GM18868 (cell line): ENCODE data around the gene METRNL.

ENCODE experiments used
- ATAC-seq: cut with Tn5 transposase; IDR thresholded peaks from one replicate; pipeline ENCODE4 v1.9.1; 2021; ENCODE audit warnings: mild to moderate bottlenecking, moderate library complexity; ENCODE audit not compliant: unreplicated experiment

Gene METRNL

DNA sequence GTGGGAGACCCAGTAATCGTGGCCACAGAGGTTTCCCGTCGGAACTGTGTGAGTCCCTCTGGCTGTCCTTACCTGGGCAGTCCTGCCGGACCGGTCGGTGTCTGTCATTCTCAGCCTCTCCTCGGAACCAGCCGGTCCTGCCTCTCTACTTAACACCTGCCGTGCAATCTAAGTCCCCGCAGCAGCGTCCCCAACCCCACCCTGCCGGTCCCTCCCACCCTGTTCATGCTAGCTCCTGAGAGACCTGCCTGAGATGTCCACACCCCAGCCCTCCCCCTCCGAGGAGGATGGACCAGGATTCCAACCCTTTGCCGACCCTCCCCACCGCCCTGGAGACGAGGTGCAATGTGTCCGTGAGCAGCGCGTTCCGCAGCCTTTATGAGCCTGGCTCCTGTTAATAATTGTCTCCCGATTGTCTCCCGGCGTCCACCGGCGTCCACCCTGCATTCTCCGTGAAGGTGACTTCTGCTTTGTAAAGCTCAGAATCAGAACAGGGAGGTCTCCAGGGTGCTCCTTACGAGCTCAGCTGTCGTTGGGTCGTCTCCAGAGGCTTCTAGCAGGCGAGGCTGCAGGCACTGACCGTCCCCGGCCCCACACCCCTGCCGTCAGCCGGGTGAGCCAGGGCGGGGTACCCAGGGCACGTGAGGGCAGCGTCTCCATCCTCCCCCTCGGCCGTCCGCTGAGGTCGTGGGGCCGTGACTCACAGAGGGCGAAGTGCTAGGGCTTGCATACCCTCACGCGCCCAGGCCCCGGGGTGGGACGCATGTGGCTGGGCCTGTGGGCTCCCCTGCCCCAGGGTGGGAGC, 10.1 kb downstream of the METRNL start:
- no peak for ATAC-seq

DNA sequence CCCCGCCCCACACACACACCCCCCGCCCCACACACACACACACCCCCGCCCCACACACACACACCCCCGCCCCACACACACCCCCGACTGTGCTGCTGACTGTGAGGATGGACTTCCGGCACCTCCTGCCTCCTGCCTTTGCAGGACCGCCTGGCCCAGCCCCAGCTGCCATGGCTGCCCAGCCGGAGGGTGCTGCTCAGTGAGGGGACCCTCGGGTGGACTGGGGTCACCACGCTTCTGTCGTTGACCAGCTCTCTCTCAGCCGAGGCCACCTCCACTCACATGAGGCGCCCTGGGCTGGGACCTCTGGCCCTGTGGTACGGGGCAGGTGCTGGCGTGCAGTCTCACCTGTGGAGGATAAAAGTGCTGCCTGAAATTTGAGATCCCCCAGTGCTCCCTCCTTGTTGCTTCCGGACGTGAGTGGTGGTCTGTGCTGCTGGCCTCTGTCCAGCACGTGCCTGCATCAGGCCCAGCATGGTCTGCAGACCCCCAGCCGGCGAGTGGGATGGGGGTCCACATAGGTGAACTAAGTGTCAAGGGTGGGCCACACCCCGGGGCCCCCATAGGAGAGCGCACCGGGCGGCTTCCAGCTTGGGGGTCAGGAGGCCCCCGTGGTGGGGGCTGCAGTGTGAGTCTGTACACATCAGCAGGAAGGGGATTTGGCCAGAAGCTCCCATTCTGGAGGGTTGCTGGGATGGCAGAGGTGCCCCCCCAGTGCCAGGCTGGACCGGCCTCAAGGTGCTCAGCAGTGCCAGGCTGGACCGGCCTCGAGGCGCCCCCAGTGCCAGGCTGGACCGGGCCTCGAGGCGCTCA, 11.2 kb downstream of the METRNL start:
- no peak for ATAC-seq

DNA sequence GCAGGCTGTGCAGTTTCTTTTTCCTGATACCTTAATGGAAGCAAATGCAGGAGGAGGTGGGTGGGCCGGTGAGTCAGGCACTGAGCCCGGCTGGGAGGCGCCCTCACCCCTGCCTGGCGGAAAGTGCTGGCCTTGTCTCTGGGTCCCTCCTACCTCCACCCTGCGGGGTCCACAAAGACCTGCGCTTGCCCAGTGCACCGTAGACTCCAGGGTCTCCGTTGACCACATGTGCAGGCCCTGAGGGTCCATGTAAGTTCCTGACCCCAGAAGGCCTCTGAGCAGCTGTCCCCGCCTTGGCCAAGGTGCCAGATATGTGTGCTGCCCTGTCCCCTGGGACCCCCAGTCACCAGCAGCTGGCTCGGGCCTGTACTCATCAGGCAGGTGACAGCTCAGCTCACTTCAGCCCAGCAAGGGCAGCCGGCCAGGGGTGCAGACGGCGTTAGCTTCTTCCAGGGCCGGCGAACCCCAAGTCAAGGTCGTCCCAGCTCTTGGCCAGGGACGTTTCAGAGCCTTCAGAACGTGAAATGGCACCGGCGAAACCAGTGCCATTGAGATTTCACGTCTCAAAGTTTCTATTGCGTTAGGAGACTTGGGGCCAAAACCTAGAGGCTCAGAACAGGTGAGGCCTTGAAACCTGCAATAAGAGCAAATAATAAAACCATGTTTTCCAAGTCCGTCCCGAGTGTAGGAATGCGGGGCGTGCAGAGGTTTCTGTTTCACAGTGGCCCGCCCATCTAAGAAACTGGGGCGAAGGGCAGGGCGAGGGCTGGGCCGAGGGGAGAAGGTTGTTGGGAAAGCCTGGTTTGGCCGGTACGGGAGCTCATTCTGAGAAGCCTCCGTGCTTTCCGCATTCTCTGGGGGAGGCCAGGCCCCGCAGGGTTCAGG, 12.1 kb downstream of the METRNL start:
- ATAC-seq = no peak

DNA sequence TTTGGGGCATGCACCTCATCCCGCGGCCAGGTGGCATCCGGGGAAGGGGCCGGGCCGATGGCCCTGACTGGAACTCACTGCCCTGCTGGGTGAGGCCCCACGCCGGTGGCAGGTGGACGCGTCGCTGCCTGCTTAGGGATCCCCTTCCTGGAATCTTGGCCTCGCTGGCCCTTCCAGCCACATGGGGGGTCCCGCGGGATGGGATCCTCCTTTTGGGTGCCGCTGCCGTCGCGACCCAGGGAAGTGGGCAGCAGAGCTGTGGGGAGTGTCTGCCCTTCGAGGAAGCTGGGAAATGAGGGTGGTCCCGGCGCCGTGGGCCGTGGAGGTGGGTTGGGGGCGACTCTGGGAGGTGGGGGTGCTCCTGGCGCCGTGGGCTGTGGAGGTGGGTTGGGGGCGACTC, 12.8 kb downstream of the METRNL start:
- no peak for ATAC-seq

DNA sequence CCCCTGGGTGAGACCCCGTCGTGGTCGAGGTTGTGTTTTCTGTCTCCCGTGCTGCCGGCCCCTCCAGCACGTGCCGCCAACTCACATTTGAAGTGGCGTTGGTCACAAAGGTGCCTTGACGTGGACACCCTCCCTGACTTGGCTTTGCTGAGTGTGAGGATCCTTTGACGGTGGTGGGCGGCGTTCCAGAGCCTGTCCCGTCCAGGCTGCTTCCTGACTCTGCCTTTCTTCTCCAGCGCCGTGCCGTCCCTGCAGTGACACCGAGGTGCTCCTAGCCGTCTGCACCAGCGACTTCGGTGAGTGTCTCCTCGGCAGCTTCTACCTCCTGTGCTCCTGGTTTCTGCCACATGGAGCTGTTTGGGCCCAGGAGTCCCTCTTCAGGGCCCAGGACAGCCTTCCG, 13.5 kb downstream of the METRNL start:
- ATAC-seq = no peak

DNA sequence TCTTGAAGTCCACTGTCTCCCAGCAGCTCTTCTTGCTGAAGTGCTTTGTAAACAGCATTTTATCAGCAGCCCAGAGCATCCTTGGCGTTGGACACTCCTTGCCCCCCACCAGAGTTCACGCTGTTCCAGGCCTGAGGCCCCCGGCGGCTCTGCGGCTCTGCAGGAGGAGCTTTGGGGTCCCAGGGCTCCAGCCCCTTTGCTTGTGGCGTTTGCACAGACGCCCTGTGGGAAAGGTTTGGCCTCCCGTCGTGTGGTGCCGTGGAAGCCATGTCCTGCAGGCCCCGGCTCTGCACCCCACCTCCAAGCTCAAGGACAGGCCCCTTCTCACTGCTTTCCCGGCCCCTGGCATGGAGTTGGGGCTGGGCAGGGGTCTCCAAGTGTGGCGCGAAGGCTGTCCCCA, 14.1 kb downstream of the METRNL start:
- no peak for ATAC-seq

DNA sequence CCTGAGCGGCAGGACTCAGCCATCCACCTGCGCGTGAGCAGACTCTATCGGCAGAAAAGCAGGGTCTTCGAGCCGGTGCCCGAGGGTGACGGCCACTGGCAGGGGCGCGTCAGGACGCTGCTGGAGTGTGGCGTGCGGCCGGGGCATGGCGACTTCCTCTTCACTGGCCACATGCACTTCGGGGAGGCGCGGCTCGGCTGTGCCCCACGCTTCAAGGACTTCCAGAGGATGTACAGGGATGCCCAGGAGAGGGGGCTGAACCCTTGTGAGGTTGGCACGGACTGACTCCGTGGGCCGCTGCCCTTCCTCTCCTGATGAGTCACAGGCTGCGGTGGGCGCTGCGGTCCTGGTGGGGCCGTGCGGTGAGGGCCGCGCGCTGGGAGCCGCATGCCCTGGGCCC, 14.9 kb downstream of the METRNL start:
- no peak for ATAC-seq

DNA sequence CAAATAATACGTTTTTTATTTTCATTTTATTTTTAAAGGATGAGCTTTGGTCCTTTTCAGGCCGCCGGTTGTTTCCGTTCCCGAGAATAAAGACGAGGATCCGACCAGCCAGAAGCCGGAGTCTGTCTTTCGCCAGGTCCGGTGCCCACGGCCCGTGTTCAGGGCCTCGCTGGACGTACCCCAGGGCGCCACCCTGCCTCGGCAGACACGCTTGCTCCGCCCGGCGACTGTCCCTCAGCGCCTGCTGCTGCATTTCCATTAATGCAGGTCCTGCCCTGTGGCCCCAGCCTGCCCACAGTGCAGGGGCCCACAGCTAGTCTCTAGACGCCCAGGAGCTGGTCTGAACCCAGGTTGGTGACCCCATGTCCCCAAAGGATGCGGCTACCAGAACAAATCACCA, 15.6 kb downstream of the METRNL start:
- ATAC-seq = no peak

DNA sequence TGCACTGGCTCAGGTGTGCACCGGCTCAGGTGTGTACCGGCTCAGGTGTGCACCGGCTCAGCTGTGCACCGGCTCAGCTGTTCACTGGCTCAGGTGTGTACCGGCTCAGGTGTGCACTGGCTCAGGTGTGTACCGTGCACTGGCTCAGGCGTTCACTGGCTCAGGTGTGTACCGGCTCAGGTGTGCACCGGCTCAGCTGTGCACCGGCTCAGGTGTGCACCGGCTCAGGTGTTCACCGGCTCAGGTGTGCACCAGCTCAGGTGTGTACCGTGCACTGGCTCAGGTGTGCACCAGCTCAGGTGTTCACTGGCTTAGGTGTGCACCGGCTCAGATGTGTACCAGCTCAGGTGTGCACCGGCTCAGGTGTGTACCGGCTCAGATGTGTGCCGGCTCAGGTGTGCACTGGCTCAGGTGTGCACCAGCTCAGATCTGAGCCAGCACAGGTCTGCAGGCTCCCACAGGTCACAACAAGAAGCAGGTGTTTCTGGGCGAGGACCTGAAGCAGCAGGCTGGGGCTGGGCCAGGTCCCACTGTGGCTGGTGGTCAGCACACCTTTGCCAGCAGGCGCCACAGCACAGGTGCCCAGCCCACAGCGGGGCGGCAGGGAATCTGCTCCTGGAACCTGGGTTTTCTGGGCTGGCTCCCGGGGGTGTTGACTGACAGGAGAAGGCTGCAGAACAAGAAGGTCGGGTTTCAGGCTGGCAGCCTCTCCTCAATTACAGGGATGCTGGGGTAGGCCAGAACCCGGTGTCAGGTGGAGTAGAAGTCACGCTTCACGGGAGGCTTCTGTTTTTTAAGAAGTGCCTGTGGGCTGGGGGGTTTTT, 17.2 kb downstream of the METRNL start:
- no peak for ATAC-seq

DNA sequence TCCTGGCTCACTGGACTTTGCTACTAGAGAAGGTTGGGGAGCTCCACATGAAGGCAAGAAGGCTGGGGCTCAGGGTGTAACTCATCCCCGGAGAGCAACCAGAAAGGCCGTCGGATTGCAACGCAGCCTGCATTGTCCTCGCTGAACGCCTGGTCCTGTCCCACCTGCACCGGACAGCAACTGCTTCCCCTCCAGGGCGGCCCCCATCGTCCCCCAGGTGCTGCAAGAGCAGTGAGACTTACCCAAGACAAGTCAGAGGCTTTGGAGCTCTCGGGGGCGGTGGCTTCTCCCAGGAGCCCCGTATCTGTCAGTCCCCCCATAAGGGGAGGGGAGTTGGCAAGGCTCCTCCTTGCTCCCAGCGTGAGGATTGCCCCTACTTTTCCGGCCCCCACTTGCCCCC, 18.4 kb downstream of the METRNL start:
- no peak for ATAC-seq

DNA sequence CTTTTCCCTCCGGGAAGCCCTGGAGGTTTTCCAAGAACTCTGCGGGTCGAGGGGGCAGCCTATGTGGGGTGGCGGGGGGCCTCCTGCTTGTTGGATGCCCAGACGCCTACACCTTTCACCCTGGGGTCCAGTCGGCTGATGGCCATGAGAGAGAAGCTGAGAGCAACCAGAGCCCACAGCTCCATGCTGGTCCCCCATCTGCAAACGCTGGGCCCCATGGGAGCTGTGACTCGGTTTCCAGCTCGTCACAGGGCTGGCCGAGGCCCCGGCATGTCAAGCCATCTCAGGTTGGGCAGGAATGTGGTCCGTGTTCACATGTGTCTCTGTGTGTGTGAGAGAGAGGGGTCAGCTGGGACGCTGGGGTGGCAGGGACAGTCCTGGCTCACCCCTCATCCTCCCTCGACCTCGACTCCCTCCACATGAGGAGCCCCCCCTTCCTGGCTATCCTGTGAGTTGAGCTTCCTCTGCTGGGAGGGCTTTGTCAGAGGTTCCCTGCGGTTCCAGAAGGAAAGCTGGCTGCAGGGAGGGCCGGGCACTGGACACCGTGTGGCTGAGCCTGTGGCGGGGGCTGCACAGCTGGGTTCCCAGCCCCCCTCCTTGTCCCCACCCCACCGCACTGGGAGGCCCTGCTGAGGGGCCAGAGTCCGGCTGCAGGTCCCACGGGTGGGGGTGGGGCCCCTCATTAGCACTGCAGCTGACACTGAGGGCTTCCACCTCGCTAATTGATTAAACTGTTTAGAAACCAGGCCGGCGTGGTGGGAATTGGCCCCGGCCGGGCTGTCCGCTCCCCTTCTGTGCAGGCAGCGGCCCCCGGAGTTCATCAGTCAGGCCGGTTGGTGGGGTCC, 19.1 kb downstream of the METRNL start:
- ATAC-seq = no peak

DNA sequence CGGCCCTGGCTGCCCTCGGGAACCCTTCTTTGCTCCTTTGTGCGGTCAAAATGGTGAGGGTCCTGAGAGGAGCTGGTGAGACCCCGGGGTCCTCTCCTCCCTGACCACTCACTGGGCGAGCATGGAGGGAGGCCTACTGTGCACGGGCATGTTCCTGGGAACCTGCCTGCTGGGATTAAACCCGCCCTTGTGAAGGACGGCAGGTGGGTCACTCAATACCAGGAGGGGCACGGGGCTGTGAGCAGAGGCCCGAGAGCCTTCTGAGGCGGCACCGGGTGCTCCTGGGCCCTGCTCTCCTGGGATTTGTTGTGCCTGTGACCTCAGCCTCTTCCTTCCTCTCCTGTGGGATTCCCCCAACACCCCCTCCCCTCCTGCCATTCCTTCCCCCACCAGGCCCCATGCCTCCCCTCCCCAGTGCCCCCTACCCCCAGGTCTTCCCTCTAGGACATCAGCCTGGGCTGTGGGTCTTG, 19.7 kb downstream of the METRNL start:
- ATAC-seq = no peak

DNA sequence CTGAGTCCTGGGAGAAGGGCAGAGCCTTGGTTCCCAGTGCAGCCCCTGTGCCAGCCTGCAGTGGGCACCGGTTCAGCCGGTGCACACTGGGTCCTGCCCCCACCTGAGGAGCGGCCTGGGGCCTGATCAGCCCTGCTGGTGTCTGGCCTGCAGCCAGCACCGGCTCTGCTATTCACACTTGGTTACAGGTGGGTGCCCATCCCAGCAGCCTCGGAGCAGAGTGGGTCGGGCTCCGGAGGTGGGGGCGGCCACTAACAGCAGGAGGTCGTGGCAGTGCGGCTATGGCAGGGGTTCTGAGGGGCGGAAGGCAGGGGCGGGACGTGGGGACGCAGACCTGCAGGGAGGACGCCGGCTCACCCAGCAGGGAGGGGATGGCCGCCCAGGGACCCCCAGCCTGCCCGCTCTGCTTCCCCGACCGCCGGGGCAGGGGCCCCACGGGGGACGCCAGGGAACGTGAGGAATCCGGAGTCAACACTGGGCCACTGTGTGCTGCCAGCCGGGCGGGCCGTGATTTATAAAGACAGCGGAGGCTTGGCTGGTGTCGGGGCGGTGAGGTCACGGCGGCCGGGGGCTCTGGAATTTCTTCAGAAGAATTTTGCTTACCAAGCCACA, 20.3 kb downstream of the METRNL start:
- ATAC-seq = no peak

DNA sequence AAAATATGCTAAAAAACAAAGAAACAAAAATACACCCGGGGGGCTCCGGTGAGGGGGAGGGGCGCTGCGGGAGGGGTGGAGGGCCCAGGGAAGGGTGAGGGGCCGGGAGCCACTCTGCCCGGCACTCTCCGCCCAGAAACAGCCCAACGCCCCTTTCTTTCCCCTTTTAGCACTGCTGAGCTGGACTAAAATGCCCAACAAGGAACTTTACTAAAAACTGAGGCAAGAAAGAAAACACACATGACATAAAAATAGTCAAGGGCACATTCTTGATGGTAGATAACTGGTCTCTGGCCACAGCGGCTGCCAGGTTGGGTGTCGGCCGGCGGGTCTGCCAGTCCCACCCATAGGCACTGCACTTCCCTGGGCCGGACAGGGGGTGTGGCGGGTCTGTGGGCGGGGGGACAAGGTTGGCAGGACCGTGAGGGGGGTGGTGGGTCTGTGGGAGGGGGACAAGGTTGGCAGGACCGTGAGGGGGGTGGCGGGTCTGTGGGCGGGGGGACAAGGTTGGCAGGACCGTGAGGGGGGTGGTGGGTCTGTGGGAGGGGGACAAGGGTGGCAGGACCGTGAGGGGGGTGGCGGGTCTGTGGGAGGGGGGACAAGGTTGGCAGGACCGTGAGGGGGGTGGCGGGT, 20.9 kb downstream of the METRNL start:
- no peak for ATAC-seq

DNA sequence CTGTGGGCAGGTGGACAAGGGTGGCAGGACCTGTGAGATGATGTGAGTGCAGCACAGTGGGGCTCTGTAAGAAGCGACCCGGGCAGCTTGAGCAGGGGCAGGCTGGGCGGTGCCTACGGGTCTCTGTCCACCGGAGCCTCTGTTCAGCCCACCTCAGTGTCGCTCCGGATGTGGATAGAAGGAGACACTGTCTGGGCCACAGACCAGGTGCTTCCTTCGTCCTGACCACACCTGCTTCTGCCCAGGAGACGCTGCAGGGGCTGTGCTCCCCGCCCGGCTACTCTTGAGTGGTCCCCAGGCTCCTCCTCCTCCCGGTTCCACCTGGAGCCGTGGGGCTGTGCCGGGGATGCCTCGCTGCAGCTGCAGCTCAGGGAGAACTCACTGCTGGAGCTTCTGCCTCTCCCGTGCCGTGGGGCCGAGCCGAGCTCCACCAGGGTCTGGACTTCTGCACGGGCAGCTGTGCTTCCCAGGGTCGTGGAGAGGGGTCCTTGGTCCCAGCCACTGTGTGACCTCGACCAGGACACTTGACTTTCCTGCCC, 21.5 kb downstream of the METRNL start:
- no peak for ATAC-seq

DNA sequence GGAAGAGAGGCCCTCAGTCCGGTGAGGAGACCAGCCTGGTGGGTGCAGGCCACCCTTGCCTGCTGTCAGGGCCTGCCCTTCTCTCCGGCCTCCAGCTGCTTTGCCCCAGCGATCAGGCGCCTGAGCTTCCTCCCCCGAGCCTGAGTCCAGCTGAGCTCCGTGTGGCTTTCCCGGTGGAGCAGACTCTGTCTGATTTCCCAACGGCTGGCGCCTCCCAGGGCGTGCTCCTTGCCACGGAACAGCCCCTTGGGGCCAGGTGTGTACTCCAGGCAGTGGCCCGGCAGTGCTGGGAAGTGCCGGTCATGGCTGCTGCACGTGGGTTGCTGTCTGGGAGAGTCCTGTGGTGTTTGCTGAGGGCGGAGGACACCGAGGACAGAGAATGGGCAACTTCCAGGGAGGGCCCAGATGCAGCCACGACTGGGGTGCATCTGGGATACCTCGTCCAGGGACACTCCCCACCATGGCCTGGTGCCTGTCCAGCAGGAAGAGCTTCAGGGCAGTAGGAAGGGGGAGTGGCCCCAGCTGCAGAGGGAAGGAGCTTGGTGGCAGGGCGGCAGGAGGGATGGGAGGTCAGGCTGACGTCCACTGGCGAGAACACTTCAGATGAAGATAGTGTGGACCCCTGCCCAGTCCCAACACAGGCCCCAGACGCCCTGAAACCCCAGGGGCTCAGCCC, 22.5 kb downstream of the METRNL start:
- no peak for ATAC-seq

DNA sequence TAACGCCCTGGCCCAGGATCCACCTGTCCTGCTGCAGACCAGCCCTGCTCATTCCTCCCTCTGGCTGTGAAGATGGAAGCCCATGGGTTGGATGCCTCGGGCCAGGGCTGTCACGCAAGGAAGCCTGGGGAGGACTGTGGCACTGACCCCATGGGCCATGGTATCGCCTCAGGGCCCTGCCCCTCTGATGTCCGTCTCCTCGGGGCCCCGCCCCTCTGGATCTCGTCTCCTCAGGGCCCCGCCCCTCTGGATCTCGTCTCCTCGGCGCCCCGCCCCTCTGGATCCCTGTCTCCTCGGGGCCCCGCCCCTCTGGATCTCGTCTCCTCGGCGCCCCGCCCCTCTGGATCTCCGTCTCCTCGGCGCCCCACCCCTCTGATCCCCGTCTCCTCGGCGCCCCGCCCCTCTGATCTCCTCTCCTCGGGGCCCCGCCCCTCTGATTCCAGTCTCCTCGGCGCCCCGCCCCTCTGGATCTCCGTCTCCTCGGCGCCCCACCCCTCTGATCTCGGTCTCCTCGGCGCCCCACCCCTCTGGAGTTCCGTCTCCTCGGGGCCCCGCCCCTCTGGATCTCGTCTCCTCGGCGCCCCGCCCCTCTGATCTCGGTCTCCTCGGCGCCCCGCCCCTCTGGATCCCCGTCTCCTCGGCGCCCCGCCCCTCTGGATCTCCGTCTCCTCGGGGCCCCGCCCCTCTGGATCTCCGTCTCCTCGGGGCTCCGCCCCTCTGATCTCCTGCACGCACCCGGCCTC, 24.0 kb downstream of the METRNL start:
- no peak for ATAC-seq
